Activated T-cell treated with anti-CD3 and anti-CD28 coated beads for 4 hours (primary cell): ENCODE data around the gene HUS1.
"Not testable (repeated sequence)": the region's sequence is repeated elsewhere in the genome, so short reads cannot be mapped to it uniquely, and the experiment has no call there.

Experiments
- DNase-seq: peaks from one replicate; pipeline ENCODE4 v3.0.0-alpha.2; 2020

The HUS1 gene

DNA sequence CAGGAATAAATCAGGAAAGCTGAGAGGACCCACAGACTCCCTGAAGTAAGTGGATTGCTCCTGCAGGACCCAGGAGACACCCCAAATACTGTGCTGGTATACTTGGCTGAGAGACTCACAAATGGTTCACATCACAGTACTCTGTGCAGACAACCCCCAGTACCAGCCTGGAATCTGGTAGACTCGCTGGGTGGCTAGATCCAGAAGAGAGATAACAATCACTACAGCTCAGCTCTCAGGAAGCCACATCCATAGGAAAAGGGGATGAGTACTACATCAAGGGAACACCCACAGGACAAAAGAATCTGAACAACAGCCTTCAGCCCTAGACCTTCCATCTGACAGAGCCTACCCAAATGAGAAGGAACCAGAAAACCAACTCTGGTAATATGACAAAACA is 62.9 kb downstream of the HUS1 start:
- not testable (repeated sequence) for DNase-seq

DNA sequence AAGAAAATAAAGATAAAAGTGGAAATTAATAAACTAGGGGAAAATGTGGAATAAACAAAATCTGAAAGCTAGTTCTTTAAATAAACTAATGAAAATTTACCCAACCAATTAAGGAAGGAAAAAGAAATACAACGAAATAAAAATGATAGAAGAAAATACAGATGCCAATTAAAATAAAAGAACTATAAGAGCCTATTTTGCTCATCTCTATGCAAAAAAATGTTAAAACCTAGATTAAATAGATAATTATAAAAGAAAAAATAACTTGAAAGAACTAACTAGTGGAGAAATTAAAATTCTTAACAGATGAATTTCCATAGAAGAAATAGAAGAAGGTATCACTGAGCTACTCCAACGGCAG is 63.8 kb downstream of the HUS1 start:
- DNase-seq = no peak

DNA sequence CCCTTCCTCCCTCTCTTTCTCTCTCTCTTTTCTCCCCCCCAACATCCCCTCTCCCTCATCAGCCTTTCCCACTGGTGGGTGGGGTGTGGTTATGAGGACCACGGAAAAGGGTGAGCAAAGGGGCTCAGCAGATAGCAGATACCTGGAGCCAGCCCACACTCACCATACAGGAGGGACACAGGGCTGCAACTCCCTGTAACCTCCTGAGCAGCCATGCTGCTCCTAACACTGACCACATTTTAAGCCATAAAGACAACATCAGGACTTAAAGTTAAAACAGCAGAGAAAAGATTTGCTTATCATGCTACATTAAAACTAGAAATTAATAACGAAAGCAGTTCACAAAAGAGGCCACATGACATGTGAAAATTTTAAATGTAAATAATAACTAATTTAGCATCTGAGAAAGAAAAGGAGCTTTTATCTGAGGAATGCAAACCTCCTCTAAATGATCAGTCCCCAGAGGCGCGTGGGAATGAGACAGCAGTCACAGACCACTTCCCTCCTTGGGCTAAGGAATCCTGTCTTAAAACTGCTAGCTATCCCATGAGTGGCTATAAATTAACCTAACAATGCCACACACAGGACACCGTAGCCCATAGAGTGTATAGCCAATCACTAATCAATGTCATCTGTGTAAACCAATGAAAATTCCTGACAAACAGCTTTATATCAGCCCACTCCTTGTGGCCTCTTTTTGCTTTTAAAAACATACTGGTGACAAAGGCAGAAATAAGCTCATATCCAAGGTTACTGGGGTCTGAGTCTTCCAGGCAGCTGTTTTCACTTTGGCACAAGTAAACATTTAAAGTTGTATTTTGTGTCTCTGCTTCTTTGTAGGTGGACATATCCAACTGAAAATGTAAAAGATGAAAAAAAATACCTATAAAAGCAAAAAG is 64.4 kb downstream of the HUS1 start:
- DNase-seq = no peak
